Erythroblast (primary cell): ENCODE results near the gene HSPA5.

Experiments used
- GATA1 ChIP-seq: IDR thresholded peaks from 2 replicates; pipeline ENCODE4 v1.6.1; 2011; ENCODE audit warnings: low read depth, mild to moderate bottlenecking, control low read depth, low read length, moderate library complexity
- POLR2A ChIP-seq: IDR thresholded peaks from 2 replicates; pipeline ENCODE4 v1.6.1; 2011; ENCODE audit warnings: mild to moderate bottlenecking, low read length

DNA sequence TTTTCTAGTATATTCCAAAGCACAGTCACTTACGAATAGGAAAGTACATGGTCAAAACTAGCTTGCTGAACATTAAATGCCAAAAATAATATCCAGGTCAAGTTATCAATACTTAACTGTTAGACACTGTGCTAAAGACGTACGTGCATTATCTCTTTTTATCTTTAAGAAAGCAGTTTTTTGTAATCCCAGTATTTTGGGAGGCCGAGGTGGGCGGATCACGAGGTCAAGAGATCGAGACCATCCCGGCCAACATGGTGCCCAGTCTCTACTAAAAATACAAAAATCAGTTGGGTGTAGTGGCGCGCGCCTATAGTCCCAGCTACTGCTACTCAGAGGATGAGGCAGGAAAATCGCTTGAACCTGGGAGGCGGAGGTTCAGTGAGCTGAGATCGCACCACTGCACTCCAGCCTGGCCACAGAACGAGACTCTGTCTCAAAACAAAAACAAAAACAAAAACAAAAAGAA is 2.7 kb upstream of the HSPA5 start:
- TF ChIP-seq POLR2A (no peak), GATA1 (no peak)
